Measurements from ENCODE around the gene TMEM54. TPM values are rescaled to one million over a fixed set of nuclear protein-coding genes. Genes with fewer than 3 reads are reported as not detected.

The TMEM54 gene, protein sequence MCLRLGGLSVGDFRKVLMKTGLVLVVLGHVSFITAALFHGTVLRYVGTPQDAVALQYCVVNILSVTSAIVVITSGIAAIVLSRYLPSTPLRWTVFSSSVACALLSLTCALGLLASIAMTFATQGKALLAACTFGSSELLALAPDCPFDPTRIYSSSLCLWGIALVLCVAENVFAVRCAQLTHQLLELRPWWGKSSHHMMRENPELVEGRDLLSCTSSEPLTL
- 20.9 and 31.2 TPM in 2 replicates for total RNA-seq

DNA sequence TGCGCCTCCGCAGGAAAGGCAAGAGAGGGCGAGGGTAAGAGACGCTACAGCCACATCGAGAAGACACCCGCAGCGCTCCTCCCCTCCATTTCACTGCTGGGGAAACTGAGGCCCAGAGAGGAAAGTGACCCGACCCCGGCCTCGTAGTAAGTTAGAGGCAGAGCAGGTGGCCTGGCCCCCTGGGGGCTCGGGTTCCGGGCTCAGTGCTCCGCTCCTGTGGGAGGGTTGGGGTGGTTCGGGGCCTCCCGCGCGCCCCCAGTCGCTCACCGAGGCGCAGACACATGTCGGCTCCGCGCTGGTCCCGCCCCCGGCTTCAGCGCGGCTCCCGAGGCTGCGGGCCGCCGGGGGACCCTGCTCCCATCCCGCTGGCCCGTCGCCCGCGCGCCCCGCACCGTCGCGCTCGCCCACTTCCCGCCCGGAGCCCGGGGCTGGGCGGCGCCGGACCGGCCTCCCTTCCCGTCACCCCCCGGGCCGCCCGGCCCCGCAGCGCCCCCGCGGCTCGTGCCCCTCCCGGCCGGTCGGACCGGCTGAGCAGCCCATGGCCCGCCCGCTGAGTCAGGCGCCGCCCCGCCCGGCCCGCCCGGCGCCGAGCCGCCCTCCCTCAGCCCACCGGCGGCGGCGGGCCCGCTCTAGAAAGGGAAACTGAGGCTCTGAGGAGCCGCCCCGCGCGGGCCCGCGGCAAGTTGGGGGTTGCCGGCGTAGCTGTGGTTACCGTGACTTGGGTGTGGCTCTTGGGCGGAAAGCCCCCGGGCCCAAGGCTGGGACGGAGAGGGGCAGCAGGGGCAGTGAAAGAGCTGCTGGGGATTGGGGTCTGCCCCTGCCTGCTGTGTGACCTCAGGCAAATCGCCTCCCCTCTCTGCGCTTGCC is at the start of gene TMEM54:
TSS of gene TMEM54 (minus strand) at position 434 of the 867 bp plus-strand sequence. CDS start at position 283, 151 bp downstream.

DNA sequence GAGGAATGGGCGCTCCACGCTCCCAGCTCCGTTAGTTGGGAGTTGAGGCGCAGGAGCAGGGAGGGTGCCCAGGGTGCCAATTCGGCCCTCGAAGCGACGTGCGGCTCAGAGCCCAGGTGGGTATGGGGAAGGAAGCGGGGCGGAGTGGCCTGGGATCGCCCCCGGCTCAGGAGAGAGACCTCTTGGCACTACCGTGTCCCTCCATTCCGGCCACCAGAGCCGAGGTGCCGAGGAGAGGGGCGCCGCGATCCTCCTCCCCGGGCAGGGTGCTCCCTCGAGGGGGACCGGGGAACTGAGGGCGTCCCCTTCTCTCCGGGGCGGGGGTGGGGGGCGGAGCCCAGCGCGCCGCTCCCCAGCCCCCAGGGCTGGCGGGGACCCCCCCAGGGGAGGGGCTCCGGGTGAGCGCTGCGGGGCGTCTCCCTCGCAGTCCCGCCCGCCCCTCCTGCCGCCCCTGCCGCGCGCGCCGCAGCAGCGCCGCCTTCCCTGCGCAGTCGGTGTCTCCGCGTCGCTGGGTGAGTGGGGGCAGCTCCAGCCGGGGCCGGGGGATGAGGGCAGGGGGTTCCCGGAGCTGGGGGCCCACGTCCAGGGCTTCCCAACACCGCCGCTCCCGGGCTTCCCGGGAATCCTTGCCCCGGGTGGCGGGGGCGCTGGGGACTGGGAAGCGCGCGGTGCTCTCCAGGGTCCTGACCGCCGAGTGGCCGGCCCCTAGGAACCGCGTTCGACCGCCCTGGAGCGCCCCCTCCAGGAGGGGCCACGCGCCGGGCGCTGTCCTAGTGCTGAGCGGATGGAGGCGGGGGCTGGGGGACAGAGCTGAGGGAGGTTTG is 15.0 kb downstream of the TMEM54 start, which contains the start of gene HPCA:
TSS of gene HPCA (plus strand) at position 488 of the 824 bp plus-strand sequence. CDS start 2,408 bp downstream, outside the sequence.

DNA sequence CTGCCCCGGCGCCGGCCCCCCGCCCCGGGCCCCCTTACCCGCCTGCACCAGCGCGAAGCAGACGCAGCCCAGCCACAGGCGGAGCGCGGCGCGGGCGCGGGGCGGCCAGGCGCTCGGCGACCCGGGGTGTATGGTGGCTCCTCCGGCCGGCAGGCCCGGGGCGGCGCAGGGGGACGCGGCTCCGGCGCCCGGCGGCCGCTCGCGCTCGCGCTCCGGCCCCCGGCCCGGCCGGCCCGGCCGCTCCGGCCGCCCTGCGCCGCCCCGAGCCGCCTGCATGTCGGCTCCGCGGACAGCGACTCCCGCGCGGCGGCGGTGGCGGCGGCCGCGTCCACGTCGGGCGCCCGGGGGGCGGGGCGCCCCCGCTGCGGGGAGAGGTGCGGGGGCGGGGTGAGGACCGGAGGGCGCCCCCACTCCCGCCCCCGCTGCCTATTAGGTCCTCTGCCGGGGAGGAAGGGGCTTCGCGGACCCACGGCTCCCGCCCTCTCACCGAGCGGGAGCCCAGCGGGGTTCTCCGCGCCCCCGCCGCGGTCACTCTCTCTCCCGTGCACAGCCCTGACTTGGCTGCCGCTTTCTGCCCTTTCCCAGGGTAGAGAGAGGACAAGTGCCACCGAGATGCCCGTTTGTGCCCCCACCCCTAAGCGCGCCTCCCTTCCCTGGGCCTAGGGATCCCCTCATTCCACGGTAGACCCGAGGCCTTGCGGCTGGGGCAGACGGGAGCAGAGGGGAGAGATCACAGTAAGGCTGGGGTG is 30.4 kb downstream of the TMEM54 start, which contains the start of gene FNDC5:
TSS of gene FNDC5 (minus strand) at position 298 of the 749 bp plus-strand sequence.

Other genes with a start within 250 kb of the TMEM54 start
- gene SYNC, start 198.6 kb downstream of the TMEM54 start, total RNA-seq: 9.2 and 23.9 TPM in 2 replicates
- gene YARS1, start 84.0 kb downstream of the TMEM54 start, total RNA-seq: 112 and 138 TPM in 2 replicates
- 24.3 and 27.0 TPM in 2 replicates for gene S100PBP, start 83.7 kb downstream of the TMEM54 start, total RNA-seq
- 0.20 and 0.37 TPM in 2 replicates for gene FNDC5, start 30.5 kb downstream of the TMEM54 start, total RNA-seq
- not detected in 2 replicates for gene HPCA, start 14.9 kb downstream of the TMEM54 start, total RNA-seq
- 7.7 and 9.8 TPM in 2 replicates for gene RNF19B, start 63.4 kb upstream of the TMEM54 start, total RNA-seq
- 101 and 103 TPM in 2 replicates for gene AK2, start 135.5 kb upstream of the TMEM54 start, total RNA-seq
- 6.3 and 10.3 TPM in 2 replicates for gene AZIN2, start 179.8 kb upstream of the TMEM54 start, total RNA-seq

Measured in subcutaneous preadipocyte (primary cell).